ENCODE measurements around the gene INPP5B. TPM values are rescaled to one million over a fixed set of nuclear protein-coding genes. Genes with fewer than 3 reads are reported as not detected.

The INPP5B gene
- total and polyA plus RNA-seq, 9 of the 15 experiments (the other 6 are each of a cell fraction or from before 2014, with no cell fraction given) = 14.1 to 28.7 (median 20.9) TPM

- peak; percentile 56 for TF ChIP-seq PKNOX1 (IDR thresholded peaks at IDR 0.05)
- TF ChIP-seq MAFK (IDR thresholded peaks at IDR 0.05; ENCODE audit: low read length) = peak; percentile 77
- TF ChIP-seq CEBPB (tag; IDR thresholded peaks at IDR 0.05) = peak; percentile 93
Measured at GRCh38 chr1:37862330-37862729, 84.5 kb downstream of the INPP5B start (continued).

GRCh38 chr1:37861151-37861550 is 85.7 kb downstream of the INPP5B start:
- ChIA-PET POLR2A (interaction anchor here (0.7 kb wide), 1 partner anchor 150 kb away, joined by 3 read pairs; no protein-coding TSS in a partner anchor), CTCF (ENCODE audit: low intra/inter-chr PET ratio) (no interaction called here)
- Histone ChIP-seq H3K27ac (ENCODE audit: extremely low read depth, low read depth, low read length) (no peak overlapping the region), H3K4me3 (no peak overlapping the region), H3K36me3 (ENCODE audit: control insufficient read depth, insufficient read depth, low read length) (peaks cover 45% of the 10 kb centered on the region), H3K27me3 (ENCODE audit: control insufficient read depth in 2 of 2, insufficient read depth in 2 of 2, low read length in 2 of 2) (no peaks in the 10 kb centered on the region; a peak in 1 of 5 replicates), H3K4me2 (ENCODE audit: insufficient read depth, low read length) (no peak overlapping the region), H3K9me3 (replicated peaks; ENCODE audit: control insufficient read depth, insufficient read depth, low read depth, low read length) (no peaks in the 10 kb centered on the region), H3K4me1 (replicated peaks in 1 of 2; ENCODE audit: control insufficient read depth in 2 of 2, insufficient read depth in 2 of 2, low read length in 2 of 2) (peaks cover 20 to 25% of the 10 kb centered on the region in 2 experiments; a peak in 4 of 5 replicates), H3K79me2 (ENCODE audit: control insufficient read depth, insufficient read depth, low read length) (peaks cover 27% of the 10 kb centered on the region), H4K20me1 (replicated peaks; ENCODE audit: control insufficient read depth, insufficient read depth, low read length) (0 out of 2 replicates have a peak, but pooled peaks cover 5% of the 10 kb centered on the region), H3K9me1 (ENCODE audit: control insufficient read depth, insufficient read depth, low read length) (no peaks in the 10 kb centered on the region), H2AFZ (ENCODE audit: low read depth, low read length) (no peak overlapping the region), H3K9ac (ENCODE audit: insufficient read depth in 1 of 2, low read depth in 2 of 2, low read length in 2 of 2) (no peak overlapping the region)
- in situ Hi-C loops (cut with MboI) = no loop called here
- FAIRE-seq = no peak
- 77% methylated on average over 4 of the region's 4 CpGs for WGBS (ENCODE audit: insufficient coverage, low coverage, missing lambda C conversion rate)
- no TSS peak for BruUV-seq (replicated peaks)
- intact Hi-C loops (cut with micrococcal nuclease) = no loop called here
- no peak for DNase-seq (ENCODE audit: extremely low read depth in 1 of 4, low spot score in 3 of 4)
- ATAC-seq = no peak
- TF ChIP-seq CREB3L1 (IDR thresholded peaks at IDR 0.05; ENCODE audit: borderline replicate concordance, low read depth) = no peak
- TF ChIP-seq KLF13 (tag; IDR thresholded peaks at IDR 0.05; ENCODE audit: borderline replicate concordance, low read depth) = no peak
- no peak for TF ChIP-seq CBX5 (IDR thresholded peaks at IDR 0.05; ENCODE audit: borderline replicate concordance, low read depth)

Data from K562 (cell line).